GM21619 (cell line): Measurements from ENCODE around the gene PTEN.
"Not testable (repeated sequence)": the region's sequence is repeated elsewhere in the genome, so short reads cannot be mapped to it uniquely, and the experiment has no call there.

Experiments used
- ATAC-seq: cut with Tn5 transposase; IDR thresholded peaks from one replicate; pipeline ENCODE4 v1.9.1; 2021; ENCODE audit not compliant: unreplicated experiment

Gene PTEN

DNA sequence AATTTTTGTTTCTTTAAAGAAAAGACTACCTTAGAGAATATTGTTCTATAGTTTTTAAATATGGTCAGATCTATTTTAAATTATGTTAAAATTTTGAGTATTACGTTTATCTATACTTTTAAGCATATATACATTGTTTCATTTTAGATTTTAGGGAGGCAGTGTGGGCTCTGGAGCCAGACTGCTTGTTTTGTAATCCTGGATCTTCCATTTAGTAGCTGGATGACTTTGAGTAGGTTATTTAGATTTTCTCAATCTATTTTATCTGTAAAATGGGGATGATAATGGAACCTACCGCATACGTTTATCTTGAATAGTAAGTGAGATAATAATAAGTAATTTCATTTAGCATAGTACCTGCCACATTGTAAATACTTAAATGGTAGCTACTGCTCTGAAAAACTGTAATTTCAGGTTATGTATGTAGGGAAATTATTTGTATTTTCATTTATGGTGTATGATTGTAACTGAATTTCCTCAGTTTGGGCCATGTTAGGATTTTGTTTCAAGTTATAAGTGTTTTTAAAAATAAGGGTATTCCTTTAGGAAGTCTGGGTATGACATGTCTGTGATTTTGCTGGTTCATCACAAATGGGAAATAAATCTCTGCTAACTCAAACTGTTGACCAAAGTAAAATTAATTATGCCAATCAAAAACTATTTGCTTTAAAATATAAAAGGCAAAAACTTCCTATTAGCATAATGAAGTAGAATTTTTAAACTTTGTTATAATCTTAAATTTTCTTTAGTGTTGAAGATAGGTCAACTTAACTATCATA is 6.5 kb downstream of the PTEN start:
- ATAC-seq, result no peak

DNA sequence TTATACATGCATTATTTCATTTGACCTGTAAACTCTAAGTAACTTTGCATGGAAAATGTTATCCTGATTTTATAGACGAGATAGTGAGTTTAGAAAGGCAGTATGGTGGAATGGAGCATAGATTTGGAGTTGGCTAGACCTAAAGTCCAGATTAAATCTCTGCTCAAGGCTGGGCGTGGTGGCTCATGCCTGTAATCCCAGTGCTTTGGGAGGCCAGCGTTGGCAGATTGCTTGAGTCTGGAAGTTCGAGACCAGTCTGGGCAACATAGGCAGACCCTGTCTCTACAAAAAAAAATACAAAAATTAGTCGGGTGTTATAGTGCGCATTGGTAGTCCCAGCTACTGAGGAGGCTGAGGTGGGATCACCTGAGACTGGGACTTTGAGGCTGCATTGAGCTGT is 9.4 kb downstream of the PTEN start:
- no peak for ATAC-seq

- no peak for ATAC-seq
Measured at GRCh38 chr10:87873656-87874055, 10.2 kb downstream of the PTEN start.

GRCh38 chr10:87875929-87876571 is 12.6 kb downstream of the PTEN start:
- no peak for ATAC-seq

- no peak for ATAC-seq
Measured at GRCh38 chr10:87878664-87879459, 15.4 kb downstream of the PTEN start.

- ATAC-seq, result no peak
Measured at GRCh38 chr10:87880336-87880735, 16.9 kb downstream of the PTEN start.

DNA sequence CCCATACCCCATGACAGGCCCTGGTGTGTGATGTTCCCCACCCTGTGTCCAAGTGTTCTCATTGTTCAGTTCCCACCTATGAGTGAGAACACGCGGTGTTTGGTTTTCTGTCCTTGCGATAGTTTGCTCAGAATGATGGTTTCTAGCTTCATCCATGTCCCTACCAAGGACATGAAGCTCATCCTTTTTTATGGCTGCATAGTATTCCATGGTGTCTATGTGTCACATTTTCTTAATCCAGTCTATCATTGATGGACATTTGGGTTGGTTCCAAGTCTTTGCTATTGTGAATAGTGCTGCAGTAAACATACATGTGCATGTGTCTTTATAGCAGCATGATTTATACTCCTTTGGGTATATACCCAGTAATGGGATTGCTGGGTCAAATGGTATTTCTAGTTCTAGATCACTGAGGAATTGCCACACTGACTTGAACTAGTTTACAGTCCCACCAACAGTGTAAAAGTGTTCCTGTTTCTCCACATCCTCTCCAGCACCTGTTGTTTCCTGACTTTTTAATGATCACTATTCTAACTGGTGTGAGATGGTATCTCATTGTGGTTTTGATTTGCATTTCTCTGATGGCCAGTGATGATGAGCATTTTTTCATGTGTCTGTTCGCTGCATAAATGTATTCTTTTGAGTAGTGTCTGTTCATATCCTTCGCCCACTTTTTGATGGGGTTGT is 18.1 kb downstream of the PTEN start:
- not testable (repeated sequence) for ATAC-seq

DNA sequence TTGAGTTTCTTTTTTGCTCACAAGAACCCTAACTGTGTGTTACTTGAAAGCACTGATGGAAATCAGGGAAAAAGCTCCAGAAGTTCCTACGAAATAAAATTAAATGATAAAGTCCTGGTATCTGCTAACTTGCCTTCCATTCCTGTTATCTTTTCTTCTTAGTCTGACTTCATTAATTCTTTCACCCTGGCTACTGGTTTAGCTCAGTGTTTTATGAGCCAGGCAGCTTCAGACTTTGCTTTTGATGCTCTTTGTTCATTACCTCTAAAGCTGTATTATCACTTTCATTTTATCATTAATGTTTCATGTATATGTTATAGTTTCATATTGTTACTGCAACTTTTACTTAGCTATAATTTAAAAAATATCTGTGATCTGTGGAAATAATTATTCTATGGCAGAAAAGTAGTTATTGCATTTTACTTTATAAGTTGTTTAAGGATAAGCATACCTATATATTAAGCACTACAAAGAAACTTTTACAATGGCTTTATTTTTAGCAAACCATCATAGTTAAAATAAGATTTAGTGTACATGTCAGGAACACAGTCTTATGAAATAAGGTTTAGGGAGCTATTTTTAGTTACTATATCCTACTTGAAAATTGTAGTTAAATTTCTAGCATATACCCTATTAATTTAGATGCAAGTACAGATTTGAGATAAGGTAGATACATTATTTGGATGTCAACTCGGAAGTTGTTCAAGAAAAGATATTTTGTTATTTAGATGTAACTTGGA is 19.3 kb downstream of the PTEN start:
- no peak for ATAC-seq

DNA sequence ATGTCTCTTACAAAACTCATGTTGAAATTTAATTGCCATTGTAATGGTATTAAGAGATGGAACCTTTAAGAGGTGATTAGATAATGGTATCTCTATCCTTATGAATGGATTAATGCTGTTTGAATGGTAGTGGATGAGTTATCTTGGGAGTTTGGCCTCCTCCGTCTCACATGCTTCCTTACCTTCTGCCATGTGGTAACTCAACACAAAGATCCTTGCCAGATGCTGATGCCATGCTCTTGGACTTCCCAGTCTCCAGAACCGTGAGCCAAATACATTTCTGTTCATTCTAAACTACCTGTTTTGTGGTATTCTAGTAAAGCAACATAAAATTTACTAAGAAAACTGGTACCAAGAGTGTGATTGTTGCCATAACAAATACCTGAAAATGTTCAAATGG is 23.2 kb downstream of the PTEN start:
- ATAC-seq, result no peak

DNA sequence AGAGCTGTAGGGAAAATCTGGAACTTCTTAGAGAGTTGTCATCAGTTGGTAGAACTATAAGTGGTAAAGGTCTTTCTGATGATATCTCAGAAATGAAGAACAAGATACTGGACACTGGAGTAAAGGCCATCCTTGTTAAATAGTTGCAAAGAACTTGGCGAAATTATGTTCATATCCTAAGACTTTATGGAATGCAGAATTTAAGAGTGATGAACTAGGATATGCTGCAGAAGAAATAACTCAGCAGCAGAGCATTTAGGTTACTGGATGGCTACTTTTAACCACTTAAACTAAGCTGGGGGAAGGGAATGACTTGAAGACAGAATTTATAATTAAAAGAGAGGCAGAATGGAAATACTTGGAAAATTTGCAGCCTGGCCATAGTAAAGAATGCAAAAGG is 23.7 kb downstream of the PTEN start:
- no peak for ATAC-seq

- ATAC-seq, result no peak
Measured at GRCh38 chr10:87887548-87888289, 24.3 kb downstream of the PTEN start.

- no peak for ATAC-seq
Measured at GRCh38 chr10:87895430-87895829, 32.0 kb downstream of the PTEN start.

DNA sequence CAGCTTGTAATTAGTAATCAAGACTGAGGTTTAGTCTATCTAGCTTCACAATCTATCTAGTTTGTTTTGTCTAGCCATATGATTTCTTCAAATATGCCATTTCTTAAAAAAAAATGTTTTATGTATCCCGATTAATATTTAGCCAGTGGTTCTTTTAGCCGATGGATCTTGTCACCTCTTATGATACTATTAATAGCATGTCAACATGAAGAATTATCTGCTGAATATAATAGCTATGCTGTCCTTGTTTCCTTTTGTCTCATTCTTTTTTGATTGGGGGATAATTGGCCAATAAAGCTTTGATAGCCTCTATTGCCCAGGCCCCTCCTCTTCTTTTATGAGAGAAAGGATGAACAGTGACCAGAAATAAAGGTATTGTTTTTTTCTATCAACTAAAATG is 32.8 kb downstream of the PTEN start:
- ATAC-seq, result no peak

DNA sequence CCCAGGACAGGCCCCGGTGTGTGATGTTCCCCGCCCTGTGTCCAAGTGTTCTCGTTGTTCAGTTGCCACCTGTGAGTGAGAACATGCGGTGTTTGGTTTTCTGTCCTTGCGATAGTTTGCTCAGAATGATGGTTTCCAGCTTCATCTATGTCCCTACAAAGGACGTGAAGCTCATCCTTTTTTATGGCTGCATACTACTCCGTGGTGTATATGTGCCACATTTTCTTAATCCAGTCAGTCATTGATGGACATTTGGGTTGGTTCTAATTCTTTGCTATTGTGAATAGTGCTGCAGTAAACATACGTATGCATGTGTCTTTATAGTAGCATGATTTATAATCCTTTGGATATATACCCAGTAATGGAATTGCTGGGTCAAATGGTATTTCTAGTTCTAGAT is 34.5 kb downstream of the PTEN start:
- ATAC-seq, result not testable (repeated sequence)

DNA sequence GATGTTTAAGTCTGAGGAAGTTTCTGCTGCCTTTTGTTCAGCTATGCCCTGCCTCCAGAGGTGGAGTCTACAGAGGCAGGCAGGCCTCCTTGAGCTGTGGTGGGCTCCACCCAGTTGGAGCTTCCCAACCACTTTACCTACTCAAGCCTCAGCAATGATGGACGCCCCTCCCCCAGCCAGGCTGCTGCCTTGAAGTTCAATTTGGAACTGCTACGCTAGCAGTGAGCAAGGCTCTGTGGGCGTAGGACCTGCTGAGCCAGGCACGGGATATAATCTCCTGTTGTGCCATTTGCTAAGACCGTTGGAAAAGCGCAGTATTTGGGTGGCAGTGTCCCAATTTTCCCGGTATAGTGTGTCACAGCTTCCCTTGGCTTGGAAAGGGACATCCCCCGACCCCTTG is 40.0 kb downstream of the PTEN start:
- not testable (repeated sequence) for ATAC-seq

- ATAC-seq, result no peak
Measured at GRCh38 chr10:87913156-87913921, 49.9 kb downstream of the PTEN start.

DNA sequence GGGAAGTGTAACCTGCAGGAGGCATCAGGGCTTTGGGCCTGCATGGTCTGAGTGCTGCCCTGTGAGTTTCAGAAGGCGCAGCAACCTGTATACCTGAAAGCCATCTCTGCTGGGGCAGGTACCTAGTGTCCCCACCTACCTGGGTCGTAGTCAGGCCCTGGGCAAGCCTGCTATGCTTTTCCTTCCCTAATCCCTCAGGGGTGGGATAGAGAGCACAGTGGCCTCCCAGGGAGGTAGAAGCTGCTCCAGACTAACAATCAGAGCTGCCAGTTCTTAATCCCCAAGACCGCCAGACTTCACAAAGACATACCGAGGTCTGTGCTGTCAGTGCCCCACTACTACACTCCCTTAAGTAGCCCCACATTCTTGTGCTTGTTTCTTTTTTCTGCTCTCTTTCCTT is 52.0 kb downstream of the PTEN start:
- no peak for ATAC-seq

DNA sequence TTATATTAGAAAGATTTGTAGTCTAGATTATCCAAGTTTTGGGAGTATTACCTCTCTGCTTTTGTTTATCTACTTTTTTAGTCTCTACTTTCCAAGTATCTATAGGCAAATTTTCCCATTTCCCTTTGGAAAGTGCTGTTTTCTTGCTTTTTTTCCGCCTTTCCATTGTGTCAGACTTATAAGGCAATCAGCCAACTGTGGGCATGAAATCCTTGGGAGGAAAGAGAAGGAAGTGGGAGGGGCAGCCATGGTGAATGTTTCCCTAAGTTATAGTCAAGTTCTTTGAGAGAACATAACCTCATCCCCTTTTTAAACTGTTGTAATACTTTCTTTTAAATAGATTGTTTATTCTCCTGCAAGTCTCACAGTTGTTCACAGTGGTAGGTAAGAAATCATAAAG is 52.6 kb downstream of the PTEN start:
- ATAC-seq, result no peak

DNA sequence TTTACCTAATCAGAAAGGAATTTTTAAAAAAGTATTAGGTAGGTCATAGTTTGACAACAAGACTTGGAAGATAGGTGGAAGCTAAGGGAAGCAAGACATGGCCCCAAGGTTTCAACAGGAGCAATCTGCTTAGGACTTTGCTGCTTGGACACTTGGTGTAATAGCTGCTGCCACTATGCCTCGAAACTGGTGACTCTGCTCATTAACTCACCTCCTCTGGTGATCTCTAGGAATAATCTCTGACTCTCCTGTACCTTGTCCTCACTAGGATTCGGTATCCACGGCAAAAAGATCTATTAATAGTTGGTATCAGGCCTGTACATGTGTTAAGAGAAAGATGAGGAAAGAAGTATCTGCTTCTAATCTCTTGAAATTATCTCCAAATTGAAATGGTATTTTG is 53.1 kb downstream of the PTEN start:
- ATAC-seq, result no peak
